Brain microvascular endothelial cell (primary cell): Measurements from ENCODE around the gene FUS.
"Not testable (repeated sequence)": the region's sequence is repeated elsewhere in the genome, so short reads cannot be mapped to it uniquely, and the experiment has no call there.

Experiments used
- DNase-seq: peaks from one replicate; pipeline ENCODE4 v3.0.0-alpha.2; 2020
- H3K27ac ChIP-seq: fragments of 250-450 bp; sonication (Bioruptor Pico); 2 replicates; pipeline ENCODE4 v1.5.1; 2020; ENCODE audit warnings: mild to moderate bottlenecking, moderate library complexity
- H3K27me3 ChIP-seq: fragments of 250-450 bp; sonication (Bioruptor Pico); replicated peaks from 2 replicates; pipeline ENCODE4 v1.5.1; 2020; ENCODE audit warnings: mild to moderate bottlenecking
- H3K36me3 ChIP-seq: fragments of 250-450 bp; sonication (Bioruptor Pico); replicated peaks from 2 replicates; pipeline ENCODE4 v1.5.1; 2020; ENCODE audit warnings: mild to moderate bottlenecking
- H3K4me3 ChIP-seq: 2 replicates; pipeline ENCODE4 v1.5.1; 2011; ENCODE audit warnings: low read depth, mild to moderate bottlenecking, control low read depth, low read length, moderate library complexity
- CTCF ChIP-seq: IDR thresholded peaks from 2 replicates; pipeline ENCODE4 v1.5.1; 2011; ENCODE audit warnings: low read depth, mild to moderate bottlenecking, moderate library complexity, low read length, control low read depth, inconsistent platforms; ENCODE audit errors: missing control alignments
- in situ Hi-C: cut with HindIII; loops from 2 replicates; pipeline ENCODE4 v1.10.0; 2017; ENCODE audit warnings: low sequenced_read_pairs, low pct_ligation_motif_present

The FUS gene

GRCh38 chr16:31148896-31149295, 31.0 kb upstream of the FUS start:
- Histone ChIP-seq H3K27me3 (peaks cover 11% of the 10 kb centered on the region), H3K27ac (no peak overlapping the region), H3K36me3 (no peaks in the 10 kb centered on the region), H3K4me3 (no peak overlapping the region)
- in situ Hi-C loops: no loop called here
- TF ChIP-seq CTCF: no peak
- DNase-seq: no peak

DNA sequence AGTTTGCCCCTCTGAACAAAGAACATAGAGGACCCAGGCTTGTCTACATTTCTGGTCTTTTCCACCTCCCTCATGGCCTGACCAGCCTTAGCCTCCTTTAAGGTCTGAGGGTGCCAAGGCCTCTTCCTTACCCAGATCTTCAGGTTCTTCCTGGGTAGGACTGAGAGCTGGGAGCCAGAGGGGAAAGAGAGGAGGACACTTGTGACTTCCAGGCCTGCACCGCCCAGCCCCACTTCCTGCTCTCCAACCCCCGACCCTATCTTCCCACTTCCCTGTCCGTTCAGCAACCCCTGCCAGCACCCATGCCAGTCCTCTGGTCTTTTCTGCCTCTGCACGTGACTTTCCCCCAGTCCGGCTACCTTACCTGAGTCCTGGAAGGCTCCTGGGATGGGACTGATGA, 30.6 kb upstream of the FUS start:
- no peaks in the 10 kb centered on the region for H3K36me3 ChIP-seq
- DNase-seq: no peak
- H3K4me3 ChIP-seq: no peak overlapping the region
- in situ Hi-C loops: no loop called here
- no peak overlapping the region for H3K27ac ChIP-seq
- H3K27me3 ChIP-seq: peaks cover 11% of the 10 kb centered on the region
- TF ChIP-seq CTCF: no peak

DNA sequence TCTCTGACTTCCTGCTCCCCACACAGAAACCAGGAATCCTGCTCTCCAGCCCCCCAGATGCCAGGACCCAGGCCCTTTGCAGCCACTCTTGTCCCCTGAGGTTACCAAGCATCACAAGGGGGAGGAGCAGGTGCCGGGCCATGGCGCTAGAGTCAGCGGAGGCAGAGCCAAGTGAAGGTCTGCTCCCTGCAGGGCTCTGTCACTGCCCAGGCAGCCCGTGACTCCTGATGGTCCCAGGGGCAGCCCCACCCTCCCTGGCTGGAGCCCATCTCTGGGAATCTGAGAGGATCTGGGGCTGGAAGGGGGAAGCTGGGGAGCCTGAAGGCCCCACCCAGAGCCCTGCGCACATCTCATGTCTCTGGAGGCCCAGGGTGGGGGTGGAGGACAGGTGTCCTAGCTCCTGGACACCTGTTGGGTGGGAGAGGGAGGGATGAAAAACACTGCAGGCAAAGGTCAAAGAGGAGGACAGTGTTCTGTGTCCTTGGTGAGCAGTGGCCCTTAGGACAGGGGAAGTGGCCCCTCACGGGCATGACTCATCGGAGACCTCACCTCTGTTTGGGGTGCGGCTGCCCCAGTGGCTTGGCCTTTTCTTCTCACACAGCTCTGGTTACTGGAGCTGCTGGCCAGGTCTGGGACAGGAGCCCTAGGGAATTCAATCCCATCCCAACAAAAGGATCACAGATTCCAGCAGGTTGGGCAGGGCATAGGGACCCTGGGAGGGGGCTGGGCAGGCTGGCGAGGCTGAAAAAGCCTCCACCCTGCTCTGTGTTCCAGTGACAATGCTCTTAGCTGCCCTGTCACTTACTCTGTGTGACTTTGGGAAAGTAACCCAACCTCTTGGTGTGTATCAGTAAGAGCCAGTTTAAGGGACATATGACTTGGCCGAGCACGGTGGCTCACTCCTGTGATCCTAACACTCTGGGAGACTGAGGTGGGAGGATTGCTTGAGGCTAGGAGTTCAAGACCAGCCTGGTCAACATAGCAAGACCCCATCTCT, 29.7 kb upstream of the FUS start, which contains the start of gene PRSS36:
PRSS36 (minus strand) TSS at position 173 of the 997 bp plus-strand sequence; CDS start at position 142, 31 bp downstream.
- in situ Hi-C loops: no loop called here
- peaks cover 11% of the 10 kb centered on the region for H3K27me3 ChIP-seq

DNA sequence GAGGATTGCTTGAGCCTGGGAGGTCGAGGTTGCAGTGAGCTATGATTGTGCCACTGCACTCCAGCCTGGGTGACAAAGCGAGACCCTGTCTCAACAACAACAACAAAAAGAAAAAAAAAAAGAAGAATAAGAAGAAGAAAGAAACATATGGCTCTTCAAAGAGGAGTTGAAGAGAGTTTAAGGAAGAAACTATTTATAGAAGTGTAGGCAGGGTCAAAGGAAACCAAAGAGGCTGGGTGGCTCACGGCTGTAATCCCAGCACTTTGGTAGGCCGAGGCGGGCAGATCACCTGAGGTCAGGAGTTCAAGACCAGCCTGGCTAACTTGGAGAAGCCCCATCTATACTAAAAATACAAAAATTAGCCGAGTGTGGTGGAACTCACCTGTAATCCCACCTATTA, 29.0 kb upstream of the FUS start:
- H3K4me3 ChIP-seq, in situ Hi-C loops, DNase-seq, H3K36me3 ChIP-seq, H3K27ac ChIP-seq: not testable (repeated sequence)
- peaks cover 11% of the 10 kb centered on the region for H3K27me3 ChIP-seq

More for the DNA sequence above, 29.7 kb upstream of the FUS start, which contains the start of gene PRSS36:
- Histone ChIP-seq H3K36me3 (no peaks in the 10 kb centered on the region), H3K27ac (no peak within 1 kb of the TSS), H3K4me3 (no peak within 1 kb of the TSS)
- no peak for TF ChIP-seq CTCF
- no peak for DNase-seq

DNA sequence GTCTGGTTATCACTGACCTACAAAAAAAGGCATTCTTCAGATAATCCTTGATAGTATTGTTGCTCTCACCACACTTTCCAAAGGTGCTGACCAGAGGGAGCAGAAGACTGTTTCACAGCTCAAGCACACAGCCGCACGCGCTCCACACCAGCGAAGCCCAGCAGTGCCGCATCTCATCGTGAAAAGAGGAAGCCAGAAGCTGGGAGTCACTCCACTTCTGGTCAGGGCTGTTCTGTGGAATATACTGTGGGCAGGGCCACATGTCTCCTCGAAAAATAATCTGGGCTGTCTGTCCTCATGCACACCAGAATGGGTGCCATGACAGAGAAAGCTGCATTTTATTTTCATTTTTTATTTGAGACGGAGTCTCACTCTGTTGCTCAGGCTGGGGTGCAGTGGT, 22.8 kb upstream of the FUS start:
- H3K27ac ChIP-seq: no peak overlapping the region
- no peaks in the 10 kb centered on the region for H3K27me3 ChIP-seq
- no peak for TF ChIP-seq CTCF
- no peak overlapping the region for H3K4me3 ChIP-seq
- in situ Hi-C loops: no loop called here
- DNase-seq: no peak
- H3K36me3 ChIP-seq: no peaks in the 10 kb centered on the region

DNA sequence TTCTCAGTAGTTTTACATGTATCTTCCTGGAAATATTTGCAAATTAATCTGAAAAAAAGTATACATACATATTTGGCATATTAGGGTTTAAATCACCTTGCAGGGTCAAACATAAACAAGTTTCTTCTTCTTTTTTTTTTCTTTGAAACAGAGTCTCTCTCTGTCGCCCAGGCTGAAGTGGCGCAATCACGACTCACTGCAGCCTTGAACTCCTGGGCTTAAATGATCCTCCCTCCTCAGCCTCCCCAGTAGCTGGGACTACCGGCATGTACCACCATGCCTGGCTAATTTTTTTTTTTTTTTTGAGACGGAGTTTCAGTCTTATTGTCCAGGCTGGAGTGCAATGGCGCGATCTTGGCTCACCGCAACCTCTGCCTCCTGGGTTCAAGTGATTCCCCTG, 12.6 kb upstream of the FUS start:
- Histone ChIP-seq H3K27me3 (no peaks in the 10 kb centered on the region), H3K27ac (no peak overlapping the region), H3K4me3 (no peak overlapping the region), H3K36me3 (no peaks in the 10 kb centered on the region)
- TF ChIP-seq CTCF: no peak
- in situ Hi-C loops: no loop called here
- no peak for DNase-seq
